H1 (cell line): ENCODE measurements around the gene INAFM2. TPM values are rescaled to one million over a fixed set of nuclear protein-coding genes. Genes with fewer than 3 reads are reported as not detected.

Experiments used
- CTCF ChIA-PET: fragments of 300-600 bp; sonication (Branson Sonifier 250); formaldehyde crosslinking; loops from one replicate; lab custom pipeline; 2021; ENCODE audit not compliant: partially characterized antibody; lab: Charles Lee
- POLR2A ChIA-PET: fragments of 300-600 bp; sonication (Branson Sonifier 250); formaldehyde crosslinking; loops from one replicate; lab custom pipeline; 2021; ENCODE audit warnings: inconsistent platforms; ENCODE audit not compliant: partially characterized antibody; lab: Charles Lee
- DNase-seq, 2 experiments: peaks; one replicate each; pipeline versions ENCODE4 v3.0.0 to v3.0.0-alpha.2; 2010 to 2022; ENCODE audit warnings: low spot score in 2 of 2, low read depth in 1 of 2, mixed read lengths in 1 of 2
- FAIRE-seq: peaks from 2 replicates; lab custom pipeline; 2011; peaks lifted over from hg19 to GRCh38; lab: Jason Lieb, UNC
- H2AFZ ChIP-seq: 2 replicates; pipeline ENCODE4 v1.8.1; 2012; ENCODE audit warnings: low read length, inconsistent platforms
- H2AK5ac ChIP-seq: 2 replicates; pipeline ENCODE4 v1.6.1; 2013; ENCODE audit warnings: low read depth, low read length
- H2BK120ac ChIP-seq: replicated peaks from 2 replicates; pipeline ENCODE3; 2013; ENCODE audit warnings: low read depth, low read length, inconsistent platforms
- H2BK12ac ChIP-seq: 2 replicates; pipeline ENCODE4 v1.6.1; 2013; ENCODE audit warnings: low read depth, low read length
- H2BK15ac ChIP-seq: 2 replicates; pipeline ENCODE4 v1.6.1; 2013; ENCODE audit warnings: low read length
- H2BK20ac ChIP-seq: 2 replicates; pipeline ENCODE4 v1.6.1; 2013; ENCODE audit warnings: low read length
- H2BK5ac ChIP-seq: 2 replicates; pipeline ENCODE4 v1.6.1; 2013; ENCODE audit warnings: low read depth, low read length
- H3K14ac ChIP-seq: 2 replicates; pipeline ENCODE4 v1.6.1; 2013; ENCODE audit warnings: inconsistent platforms; ENCODE audit not compliant: insufficient read length
- H3K18ac ChIP-seq: 2 replicates; pipeline ENCODE4 v1.6.1; 2013; ENCODE audit warnings: low read length; ENCODE audit errors: extremely low read depth
- H3K23ac ChIP-seq: 2 replicates; pipeline ENCODE4 v1.6.1; 2013; ENCODE audit warnings: inconsistent platforms; ENCODE audit not compliant: insufficient read length
- H3K23me2 ChIP-seq: 2 replicates; pipeline ENCODE4 v1.6.1; 2013; ENCODE audit warnings: low read depth, low read length
- H3K27ac ChIP-seq: 2 replicates; pipeline ENCODE4 v1.6.1; 2011; ENCODE audit warnings: low read depth, low read length, inconsistent platforms
- H3K27me3 ChIP-seq, 4 experiments: replicated peaks in 1 of 4; 1 replicate in 1 of 4; 2 replicates in 3 of 4; pipeline versions ENCODE4 v1.6.1 to v1.8.1; 2011 to 2013; ENCODE audit warnings: low read length in 3 of 4, mild to moderate bottlenecking in 3 of 4, inconsistent platforms in 2 of 4, mixed read lengths in 2 of 4, moderate library complexity in 1 of 4; ENCODE audit not compliant: control insufficient read depth in 3 of 4, insufficient read depth in 3 of 4; ENCODE audit errors: extremely low read depth in 1 of 4
- H3K36me3 ChIP-seq, 4 experiments: 2 replicates each; pipeline versions ENCODE4 v1.6.1 to v1.8.1; 2011 to 2013; ENCODE audit warnings: mild to moderate bottlenecking in 4 of 4, low read length in 3 of 4, moderate library complexity in 2 of 4, control low read depth in 1 of 4, inconsistent platforms in 1 of 4; ENCODE audit not compliant: insufficient read depth in 4 of 4, control insufficient read depth in 2 of 4
- H3K4ac ChIP-seq: replicated peaks from 2 replicates; pipeline ENCODE3; 2013; ENCODE audit warnings: low read length, low read depth, mixed read lengths, inconsistent platforms; ENCODE audit not compliant: insufficient read length
- H3K4me1 ChIP-seq, 4 experiments: replicated peaks in 1 of 4; 1 replicate in 1 of 4; 2 replicates in 3 of 4; pipeline versions ENCODE4 v1.6.1 to v1.8.1; 2011 to 2013; ENCODE audit warnings: low read length in 3 of 4, inconsistent platforms in 2 of 4, mixed read lengths in 1 of 4; ENCODE audit not compliant: insufficient read depth in 4 of 4, control insufficient read depth in 3 of 4
- H3K4me2 ChIP-seq, 2 experiments: 2 replicates each; pipeline versions ENCODE4 v1.6.1 to v1.8.1; 2011 to 2013; ENCODE audit warnings: low read depth in 2 of 2, low read length in 2 of 2, control low read depth in 1 of 2, inconsistent platforms in 1 of 2, mild to moderate bottlenecking in 1 of 2; ENCODE audit not compliant: insufficient read depth in 1 of 2
- H3K4me3 ChIP-seq, 4 experiments: fragments of 200-600, 300-600 bp in 1 of 4; sonication (generic), shearing (Covaris generic), sonication (Bioruptor Twin) in 1 of 4; 2 replicates each; pipeline versions ENCODE4 v1.5.1 to v1.8.1; 2011 to 2016; ENCODE audit warnings: low read length in 4 of 4, low read depth in 3 of 4, control low read depth in 2 of 4, inconsistent platforms in 2 of 4, mild to moderate bottlenecking in 2 of 4, mixed read lengths in 1 of 4, moderate library complexity in 1 of 4; ENCODE audit not compliant: insufficient read depth in 2 of 4; ENCODE audit errors: extremely low read depth in 1 of 4
- H3K56ac ChIP-seq: replicated peaks from 2 replicates; pipeline ENCODE3; 2013; ENCODE audit warnings: low read depth, mild to moderate bottlenecking, mixed read lengths, low read length, inconsistent platforms; ENCODE audit not compliant: insufficient read length
- H3K79me1 ChIP-seq: 2 replicates; pipeline ENCODE4 v1.6.1; 2013; ENCODE audit warnings: low read depth, low read length, control low read depth
- H3K79me2 ChIP-seq, 2 experiments: 2 replicates each; pipeline versions ENCODE4 v1.6.1 to v1.8.1; 2012 to 2013; ENCODE audit warnings: low read length in 2 of 2, mild to moderate bottlenecking in 2 of 2, inconsistent platforms in 1 of 2; ENCODE audit not compliant: insufficient read depth in 2 of 2, control insufficient read depth in 1 of 2
- H3K9ac ChIP-seq, 4 experiments: replicated peaks in 1 of 4; 1 replicate in 1 of 4; 2 replicates in 3 of 4; pipeline versions ENCODE4 v1.6.1 to v1.8.1; 2011 to 2013; ENCODE audit warnings: low read depth in 3 of 4, low read length in 3 of 4, control low read depth in 2 of 4, mild to moderate bottlenecking in 2 of 4, moderate library complexity in 2 of 4, inconsistent platforms in 1 of 4; ENCODE audit errors: extremely low read depth in 1 of 4
- H3K9me3 ChIP-seq, 2 experiments: 2 replicates each; pipeline versions ENCODE4 v1.6.1 to v1.8.1; 2012 to 2013; ENCODE audit warnings: mild to moderate bottlenecking in 2 of 2, moderate library complexity in 2 of 2, control low read depth in 1 of 2, inconsistent platforms in 1 of 2, low read depth in 1 of 2, low read length in 1 of 2, mixed read lengths in 1 of 2; ENCODE audit not compliant: insufficient read depth in 2 of 2
- H4K20me1 ChIP-seq, 2 experiments: replicated peaks in 1 of 2; 2 replicates each; pipeline versions ENCODE3 to v1.8.1; 2011 to 2013; ENCODE audit warnings: inconsistent platforms in 2 of 2, low read length in 2 of 2, mild to moderate bottlenecking in 1 of 2; ENCODE audit not compliant: insufficient read depth in 2 of 2, control insufficient read depth in 1 of 2
- H4K5ac ChIP-seq: 2 replicates; pipeline ENCODE4 v1.6.1; 2013; ENCODE audit warnings: low read length, low read depth, mixed read lengths, inconsistent platforms; ENCODE audit not compliant: insufficient read length
- H4K8ac ChIP-seq: 2 replicates; pipeline ENCODE4 v1.8.0; 2013; ENCODE audit warnings: mild to moderate bottlenecking, moderate library complexity, low read length, inconsistent platforms; ENCODE audit not compliant: insufficient read depth; ENCODE audit errors: extremely low read depth
- H4K91ac ChIP-seq: replicated peaks from 2 replicates; pipeline ENCODE3; 2013; ENCODE audit warnings: low read length, mixed read lengths, inconsistent platforms; ENCODE audit not compliant: insufficient read length
- BACH1 ChIP-seq: IDR thresholded peaks from 2 replicates; pipeline ENCODE4 v1.6.1; 2012; ENCODE audit warnings: low read length, improper control_type of control experiment
- CTBP2 ChIP-seq: IDR thresholded peaks from 2 replicates; pipeline ENCODE4 v1.7.0; 2011; ENCODE audit warnings: borderline replicate concordance, mild to moderate bottlenecking, moderate library complexity, mixed read lengths, low read length; ENCODE audit not compliant: insufficient read depth, insufficient read length
- FOSL1 ChIP-seq: IDR thresholded peaks from 2 replicates; pipeline ENCODE4 v1.6.1; 2011; ENCODE audit warnings: mild to moderate bottlenecking, low read depth, low read length, moderate library complexity; ENCODE audit not compliant: insufficient read depth
- SRF ChIP-seq: IDR thresholded peaks from 2 replicates; pipeline ENCODE4 v1.6.1; 2011; ENCODE audit warnings: mild to moderate bottlenecking, low read depth, low read length, moderate library complexity
- WGBS, 2 experiments: shearing (Covaris generic) in 1 of 2; methylation state at CpG; one replicate each; pipeline versions ENCODE4 v1.1.6 to v1.1.7; 2013 to 2015; ENCODE audit warnings: low lambda C conversion rate in 2 of 2, mixed read lengths in 2 of 2, inconsistent platforms in 1 of 2, low coverage in 1 of 2, missing lambda C conversion rate in 1 of 2; ENCODE audit not compliant: insufficient replicate concordance in 2 of 2, insufficient coverage in 1 of 2, insufficient read length in 1 of 2; ENCODE audit errors: extremely low coverage in 1 of 2, missing lambda C conversion rate in 1 of 2; 5-methylcytosine and 5-hydroxymethylcytosine counted together
- polyA plus RNA-seq, 7 experiments: library from polyadenylated mRNA; depleted of rRNA in 3 of 7; stranded (reverse) in 5 of 7; unstranded in 2 of 7; fragments of >200 nt in 5 of 7; fragments of 200-250 nt in 2 of 7; gene quantifications; 1 replicate in 5 of 7; 2 replicates in 1 of 7; 4 replicates in 1 of 7; pipeline versions ENCODE4 v1.2.1 to v1.2.3, GENCODE V29; 2011 to 2013; ENCODE audit warnings: missing spikeins in 2 of 7, mixed read lengths in 2 of 7
- total RNA-seq: library from RNA; stranded (reverse); fragmentation: NEBNext Ultra II Directional; extraction: Animal tissue kit (Norgen Biotek cat#: 25700); gene quantifications from 2 replicates; pipeline ENCODE4 v1.2.1, GENCODE V29; 2021

The INAFM2 gene
- total and polyA plus RNA-seq, 2 of the 8 experiments (the other 6 are each of a cell fraction or from before 2014, with no cell fraction given), result 15.3 to 35.1 TPM

- TF ChIP-seq FOSL1 (no peak), CTBP2 (no peak), SRF (no peak), BACH1 (no peak)
- Histone ChIP-seq H3K23me2 (peaks cover 9% of the 10 kb centered on the region), H4K5ac (no peak overlapping the region), H4K91ac (no peak overlapping the region), H3K4me2 (no peak overlapping the region), H3K27me3 (peaks cover 0 to 18% (median 8%) of the 10 kb centered on the region in 4 experiments; a peak in 3 of 7 replicates), H4K8ac (0 out of 2 replicates have a peak overlapping the region, but pooled peaks have one; percentile 7), H4K20me1 (peaks cover 0 to 2% of the 10 kb centered on the region in 2 experiments), H3K14ac (no peak overlapping the region), H3K23ac (no peak overlapping the region), H2AFZ (no peak overlapping the region), H3K27ac (no peak overlapping the region), H3K4me3 (no peak overlapping the region), H3K9ac (no peak overlapping the region), H3K79me2 (no peaks in the 10 kb centered on the region), H2BK12ac (no peak overlapping the region), H2BK20ac (no peak overlapping the region), H3K79me1 (no peaks in the 10 kb centered on the region), H2BK15ac (no peak overlapping the region), H3K18ac (no peak overlapping the region), H2BK5ac (no peak overlapping the region), H3K56ac (no peak overlapping the region), H2AK5ac (no peak overlapping the region), H3K9me3 (no peaks in the 10 kb centered on the region), H2BK120ac (no peak overlapping the region), H3K4me1 (peaks cover 11 to 27% (median 18%) of the 10 kb centered on the region in 4 experiments), H3K4ac (no peak overlapping the region), H3K36me3 (no peaks in the 10 kb centered on the region)
- DNase-seq, result no peak
- 82% methylated on average over 2 of the region's 5 CpGs; no CpG with 5 or more reads in 1 of the 2 experiments for WGBS, 2 experiments
- FAIRE-seq, result no peak
- ChIA-PET CTCF (interaction anchor here (0.8 to 27.4 kb wide), 8 partner anchors 10 to 153 kb away, joined by 3 to 452 read pairs (median 4); partner anchors contain the start of gene CCDC9B), POLR2A (interaction anchor here (1.2 to 1.7 kb wide), 2 partner anchors 12 to 113 kb away, joined by 3 to 8 read pairs; no protein-coding TSS in a partner anchor)
Measured at GRCh38 chr15:40355976-40356585, 32.6 kb downstream of the INAFM2 start.
